HL-60/S4 treated with retinoic acid at 250 ng/mL for 4 days and 3 days (cell line): Measurements from ENCODE around the gene RFLNA.

ENCODE experiments used
- in situ Hi-C: fragments of 300-500 bp; cut with MboI; formaldehyde crosslinking; loops from 2 replicates; pipeline ENCODE4 v1.7.0; 2022; ENCODE audit warnings: low sequenced_read_pairs

RFLNA gene

GRCh38 chr12:124294780-124295341 lies at the start of gene RFLNA:
RFLNA (plus strand) TSS chr12:124295093; CDS start chr12:124295430, 337 bp downstream.
- in situ Hi-C loops, result no loop called here

GRCh38 chr12:124247331-124247730 lies 47.6 kb upstream of the RFLNA start:
- in situ Hi-C loops, result no loop called here

GRCh38 chr12:124248941-124249825 lies 45.7 kb upstream of the RFLNA start:
- in situ Hi-C loops, result no loop called here

- in situ Hi-C loops, result no loop called here
Measured at GRCh38 chr12:124251186-124251585, 43.7 kb upstream of the RFLNA start.

GRCh38 chr12:124252964-124253363 lies 41.9 kb upstream of the RFLNA start:
- in situ Hi-C loops, result no loop called here

- in situ Hi-C loops, result no loop called here
Measured at GRCh38 chr12:124254126-124254525, 40.8 kb upstream of the RFLNA start.

- in situ Hi-C loops, result no loop called here
Measured at GRCh38 chr12:124259154-124260066, 35.5 kb upstream of the RFLNA start.

- in situ Hi-C loops, result no loop called here
Measured at GRCh38 chr12:124261885-124262284, 33.0 kb upstream of the RFLNA start.

- in situ Hi-C loops, result no loop called here
Measured at GRCh38 chr12:124264089-124264795, 30.7 kb upstream of the RFLNA start.

GRCh38 chr12:124264879-124265278 lies 30.0 kb upstream of the RFLNA start:
- in situ Hi-C loops, result no loop called here

GRCh38 chr12:124267205-124267778 lies 27.6 kb upstream of the RFLNA start:
- in situ Hi-C loops, result no loop called here

- in situ Hi-C loops, result no loop called here
Measured at GRCh38 chr12:124270671-124271070, 24.2 kb upstream of the RFLNA start.

GRCh38 chr12:124273630-124274029 lies 21.3 kb upstream of the RFLNA start:
- in situ Hi-C loops, result no loop called here

- in situ Hi-C loops, result no loop called here
Measured at GRCh38 chr12:124276337-124276736, 18.6 kb upstream of the RFLNA start.

GRCh38 chr12:124277394-124278241 lies 17.3 kb upstream of the RFLNA start:
- in situ Hi-C loops, result no loop called here

- in situ Hi-C loops, result no loop called here
Measured at GRCh38 chr12:124278389-124279101, 16.3 kb upstream of the RFLNA start.

GRCh38 chr12:124279315-124279714 lies 15.6 kb upstream of the RFLNA start:
- in situ Hi-C loops, result no loop called here

GRCh38 chr12:124279846-124280360 lies 15.0 kb upstream of the RFLNA start:
- in situ Hi-C loops, result no loop called here

- in situ Hi-C loops, result no loop called here
Measured at GRCh38 chr12:124281309-124281708, 13.6 kb upstream of the RFLNA start.
